HG03064 (cell line): Measurements from ENCODE around the gene POF1B.
"Not testable (repeated sequence)": the region's sequence is repeated elsewhere in the genome, so short reads cannot be mapped to it uniquely, and the experiment has no call there.

Experiments used
- ATAC-seq: cut with Tn5 transposase; IDR thresholded peaks from one replicate; pipeline ENCODE4 v1.9.1; 2021; ENCODE audit warnings: low read depth; ENCODE audit not compliant: unreplicated experiment

POF1B gene

GRCh38 chrX:85379174-85379907, at the start of gene POF1B:
Gene POF1B (minus strand): TSS chrX:85379665. CDS start chrX:85379454, 211 bp downstream.
- no peak for ATAC-seq

- no peak for ATAC-seq
Measured at GRCh38 chrX:85429066-85429465, 49.6 kb upstream of the POF1B start.

- ATAC-seq: no peak
Measured at GRCh38 chrX:85419293-85419692, 39.8 kb upstream of the POF1B start.

- ATAC-seq: no peak
Measured at GRCh38 chrX:85391878-85392238, 12.4 kb upstream of the POF1B start.

GRCh38 chrX:85391185-85391877, 11.9 kb upstream of the POF1B start:
- ATAC-seq: no peak

GRCh38 chrX:85381602-85382001, 2.1 kb upstream of the POF1B start:
- ATAC-seq: no peak

- ATAC-seq: no peak
Measured at GRCh38 chrX:85378461-85378860, 1.0 kb downstream of the POF1B start.

- no peak for ATAC-seq
Measured at GRCh38 chrX:85375333-85375738, 4.1 kb downstream of the POF1B start.

- no peak for ATAC-seq
Measured at GRCh38 chrX:85365370-85365995, 14.0 kb downstream of the POF1B start.

- no peak for ATAC-seq
Measured at GRCh38 chrX:85359051-85359450, 20.4 kb downstream of the POF1B start.

- ATAC-seq: no peak
Measured at GRCh38 chrX:85345523-85345922, 33.9 kb downstream of the POF1B start.

- ATAC-seq: no peak
Measured at GRCh38 chrX:85327060-85327333, 52.5 kb downstream of the POF1B start.

GRCh38 chrX:85326234-85327059, 53.0 kb downstream of the POF1B start:
- no peak for ATAC-seq

GRCh38 chrX:85311348-85311747, 68.1 kb downstream of the POF1B start:
- ATAC-seq: not testable (repeated sequence)

GRCh38 chrX:85309717-85310116, 69.7 kb downstream of the POF1B start:
- ATAC-seq: no peak

GRCh38 chrX:85303544-85303943, 75.9 kb downstream of the POF1B start:
- no peak for ATAC-seq

- ATAC-seq: no peak
Measured at GRCh38 chrX:85288992-85289723, 90.3 kb downstream of the POF1B start.

GRCh38 chrX:85285286-85285685, 94.2 kb downstream of the POF1B start:
- ATAC-seq: not testable (repeated sequence)

- ATAC-seq: no peak
Measured at GRCh38 chrX:85244450-85245211, 134.8 kb downstream of the POF1B start.
